ENCODE measurements around the gene PUS7.
"Not testable (repeated sequence)": the region's sequence is repeated elsewhere in the genome, so short reads cannot be mapped to it uniquely, and the experiment has no call there.

Gene PUS7

GRCh38 chr7:105461518-105461917 is 60.6 kb downstream of the PUS7 start:
- no peak for DNase-seq (ENCODE audit: extremely low read depth, low read depth)
- no peak for TF ChIP-seq CTCF (IDR thresholded peaks at IDR 0.05; ENCODE audit: low read depth, low read length, missing control alignments)

GRCh38 chr7:105457619-105458225 is 64.3 kb downstream of the PUS7 start:
- DNase-seq (ENCODE audit: extremely low read depth, low read depth): no peak
- TF ChIP-seq CTCF (IDR thresholded peaks at IDR 0.05; ENCODE audit: low read depth, low read length, missing control alignments): no peak
- no peak overlapping the region for H3K4me3 ChIP-seq (replicated peaks; ENCODE audit: low read depth, low read length)

More at GRCh38 chr7:105461518-105461917, 60.6 kb downstream of the PUS7 start:
- no peak overlapping the region for H3K4me3 ChIP-seq (replicated peaks; ENCODE audit: low read depth, low read length)

DNA sequence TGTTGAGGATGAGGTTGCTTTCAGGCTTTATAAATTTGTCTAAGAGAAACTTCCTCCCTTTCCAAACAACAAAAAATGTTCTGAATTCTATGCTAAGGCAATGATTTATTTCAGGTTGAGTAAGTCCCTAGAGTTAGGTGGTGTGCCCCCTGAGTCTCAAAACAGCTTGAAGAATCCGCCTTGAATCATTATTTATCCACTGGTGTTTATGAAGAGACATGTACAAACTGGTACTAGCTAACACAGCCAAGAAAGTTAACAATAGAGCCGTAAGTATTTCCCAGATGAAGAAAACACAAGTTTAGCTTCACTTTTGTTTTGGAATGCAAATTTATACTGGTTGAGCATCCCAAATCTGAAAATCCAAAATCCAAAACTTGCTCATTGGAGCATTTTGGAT is 67.2 kb downstream of the PUS7 start:
- DNase-seq (ENCODE audit: extremely low read depth, low read depth): no peak
- no peak overlapping the region for H3K4me3 ChIP-seq (replicated peaks; ENCODE audit: low read depth, low read length)
- no peak for TF ChIP-seq CTCF (IDR thresholded peaks at IDR 0.05; ENCODE audit: low read depth, low read length, missing control alignments)

DNA sequence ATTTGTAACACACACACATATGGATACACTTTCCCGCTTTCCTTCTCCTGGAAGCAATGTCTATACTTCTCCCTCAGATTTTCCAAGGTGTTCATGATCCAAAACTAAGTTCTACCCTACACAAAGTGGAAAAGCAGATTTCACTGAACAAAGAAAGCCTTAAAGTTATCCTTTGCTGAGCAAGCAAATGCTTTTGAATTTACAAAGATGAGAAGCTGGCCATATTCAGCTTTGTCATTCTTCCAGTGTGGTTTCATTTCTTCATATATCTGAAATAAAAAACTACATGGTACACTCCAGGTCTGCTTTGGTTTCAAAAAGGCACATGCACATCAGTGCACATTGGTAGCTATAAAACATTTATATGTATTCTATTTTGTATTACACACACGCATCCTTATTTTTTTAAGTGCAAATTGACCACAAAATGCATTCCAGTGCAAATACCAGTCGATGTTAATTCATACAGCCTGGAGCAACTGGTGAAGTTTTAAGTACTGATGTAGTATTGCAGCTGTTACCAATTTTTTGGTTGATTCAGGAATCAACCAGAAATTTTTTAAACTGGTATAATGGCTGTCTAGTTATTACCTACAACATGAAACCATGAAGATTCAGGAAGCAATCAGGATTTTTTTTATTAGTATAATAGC is 67.8 kb downstream of the PUS7 start:
- TF ChIP-seq CTCF (IDR thresholded peaks at IDR 0.05; ENCODE audit: low read depth, low read length, missing control alignments): no peak

DNA sequence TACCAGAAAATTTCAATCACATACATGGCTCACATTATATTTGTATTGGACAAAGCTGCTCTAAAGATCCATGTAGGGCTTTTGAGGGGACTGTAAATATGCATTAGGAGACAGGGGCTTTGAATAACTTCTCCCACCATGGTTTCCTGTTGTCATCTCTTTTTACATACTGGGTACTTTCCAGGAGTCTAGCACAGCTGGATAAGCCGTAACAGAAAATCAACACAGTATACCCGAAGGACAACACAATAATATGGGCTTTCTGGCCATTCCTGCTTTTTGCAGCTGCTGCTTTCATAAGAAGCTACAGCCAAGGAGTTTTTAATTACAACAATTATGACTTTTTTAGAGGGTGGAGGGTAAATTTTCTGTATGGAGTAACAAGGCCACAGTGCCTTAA is 70.0 kb downstream of the PUS7 start:
- TF ChIP-seq CTCF (IDR thresholded peaks at IDR 0.05; ENCODE audit: low read depth, low read length, missing control alignments): no peak
- H3K4me3 ChIP-seq (replicated peaks; ENCODE audit: low read depth, low read length): no peak overlapping the region
- DNase-seq (ENCODE audit: extremely low read depth, low read depth): no peak

More for the DNA sequence above, 67.8 kb downstream of the PUS7 start:
- H3K4me3 ChIP-seq (replicated peaks; ENCODE audit: low read depth, low read length): no peak overlapping the region
- peak; percentile 89 for DNase-seq (ENCODE audit: extremely low read depth, low read depth)

DNA sequence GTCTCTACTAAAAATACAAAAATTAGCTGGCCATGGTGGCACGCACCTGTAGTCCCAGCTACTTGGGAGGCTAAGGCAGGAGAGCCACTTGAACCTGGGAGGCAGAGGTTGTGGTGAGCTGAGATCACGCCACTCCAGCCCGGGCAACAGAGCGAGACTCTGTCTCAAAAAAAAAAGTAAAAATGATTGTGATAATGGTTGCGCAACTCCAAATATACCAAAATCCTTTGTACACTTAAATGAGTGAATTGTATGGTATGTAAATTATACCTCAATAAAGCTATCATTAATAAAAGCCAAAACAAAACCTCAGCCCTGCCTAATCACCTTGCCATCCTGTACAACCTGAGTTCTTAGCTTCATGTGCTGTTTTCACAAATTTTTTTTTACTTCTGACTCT is 71.2 kb downstream of the PUS7 start:
- not testable (repeated sequence) for DNase-seq (ENCODE audit: extremely low read depth, low read depth); H3K4me3 ChIP-seq (replicated peaks; ENCODE audit: low read depth, low read length)

DNA sequence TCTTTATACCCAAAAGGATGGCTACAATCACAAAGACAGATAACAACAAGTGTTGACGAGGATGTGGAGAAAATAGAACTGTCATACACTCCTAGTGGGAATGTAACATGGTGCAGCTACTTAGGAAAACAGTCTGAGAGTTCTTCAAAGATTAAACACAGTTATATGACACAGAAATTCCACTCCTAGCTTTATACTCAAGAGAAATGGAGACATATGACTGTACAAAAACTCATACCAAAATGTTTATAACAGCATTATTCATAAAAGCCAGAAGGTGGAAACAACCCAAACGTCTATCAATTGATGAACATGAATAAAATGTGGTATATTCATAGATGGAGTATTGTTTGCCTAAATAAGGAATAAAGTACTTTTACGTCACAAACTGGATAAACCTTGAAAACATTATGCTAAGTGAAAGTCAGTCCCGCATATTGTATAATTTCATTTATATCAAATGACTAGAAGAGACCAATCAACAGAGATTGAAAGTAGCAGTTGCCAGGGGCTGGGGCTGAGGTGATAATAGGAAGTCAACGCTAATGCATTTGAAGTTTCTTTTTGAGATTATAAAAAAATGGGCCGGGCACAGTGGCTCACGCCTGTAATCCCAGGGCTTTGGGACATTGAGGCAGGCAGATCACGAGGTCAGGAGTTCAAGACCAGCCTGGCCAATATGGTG is 71.8 kb downstream of the PUS7 start:
- DNase-seq (ENCODE audit: extremely low read depth, low read depth): no peak
- TF ChIP-seq CTCF (IDR thresholded peaks at IDR 0.05; ENCODE audit: low read depth, low read length, missing control alignments): no peak
- H3K4me3 ChIP-seq (replicated peaks; ENCODE audit: low read depth, low read length): no peak overlapping the region
